TTC549 (cell line): ENCODE measurements around the gene DNAJC11.
A peak's percentile ranks its signal among the peaks of the same experiment; 100 is the strongest.
"Not testable (repeated sequence)": the region's sequence is repeated elsewhere in the genome, so short reads cannot be mapped to it uniquely, and the experiment has no call there.

Source experiments
- FAIRE-seq: peaks from 2 replicates; lab custom pipeline; 2012; peaks lifted over from hg19 to GRCh38; lab: Jason Lieb, UNC

Gene DNAJC11

GRCh38 chr1:6648556-6648955 lies 53.1 kb downstream of the DNAJC11 start:
- no peak for FAIRE-seq

GRCh38 chr1:6646499-6647148 lies 55.0 kb downstream of the DNAJC11 start:
- FAIRE-seq: peak; percentile 82

GRCh38 chr1:6645018-6645417 lies 56.6 kb downstream of the DNAJC11 start:
- no peak for FAIRE-seq

- not testable (repeated sequence) for FAIRE-seq
Measured at GRCh38 chr1:6640867-6641266, 60.7 kb downstream of the DNAJC11 start.

- FAIRE-seq: no peak
Measured at GRCh38 chr1:6638226-6638625, 63.4 kb downstream of the DNAJC11 start.

GRCh38 chr1:6637770-6638169 lies 63.8 kb downstream of the DNAJC11 start:
- no peak for FAIRE-seq

GRCh38 chr1:6636778-6637177 lies 64.8 kb downstream of the DNAJC11 start:
- FAIRE-seq: not testable (repeated sequence)

- FAIRE-seq: no peak
Measured at GRCh38 chr1:6635910-6636760, 65.5 kb downstream of the DNAJC11 start.

GRCh38 chr1:6635161-6635909 lies 66.3 kb downstream of the DNAJC11 start:
- no peak for FAIRE-seq

- no peak for FAIRE-seq
Measured at GRCh38 chr1:6634371-6635052, 67.1 kb downstream of the DNAJC11 start.

GRCh38 chr1:6632588-6633514 lies 68.8 kb downstream of the DNAJC11 start:
- FAIRE-seq: no peak

- no peak for FAIRE-seq
Measured at GRCh38 chr1:6631058-6631457, 70.6 kb downstream of the DNAJC11 start.

- no peak for FAIRE-seq
Measured at GRCh38 chr1:6630027-6630426, 71.6 kb downstream of the DNAJC11 start.

- FAIRE-seq: no peak
Measured at GRCh38 chr1:6628971-6629479, 72.6 kb downstream of the DNAJC11 start.

- no peak for FAIRE-seq
Measured at GRCh38 chr1:6627841-6628545, 73.6 kb downstream of the DNAJC11 start.

- FAIRE-seq: no peak
Measured at GRCh38 chr1:6627031-6627430, 74.6 kb downstream of the DNAJC11 start.

- no peak for FAIRE-seq
Measured at GRCh38 chr1:6625584-6626149, 75.9 kb downstream of the DNAJC11 start.

GRCh38 chr1:6624710-6625583 lies 76.7 kb downstream of the DNAJC11 start, which contains the start of gene THAP3:
Gene THAP3 (plus strand): TSS chr1:6624868. CDS start chr1:6625219, 351 bp downstream.
- FAIRE-seq: no peak
